ENCODE measurements around the gene C3. TPM values are rescaled to one million over a fixed set of nuclear protein-coding genes. Genes with fewer than 3 reads are reported as not detected.

The C3 gene
- total and polyA plus RNA-seq, 2 of the 13 experiments (the other 11 are each of a cell fraction or from before 2014, with no cell fraction given) = 1,455 to 6,272 TPM

- 0 out of 2 replicates have a peak, but pooled peaks have one; percentile 20 for TF ChIP-seq JUNB (CRISPR knock-in tag; IDR thresholded peaks at IDR 0.05; ENCODE audit: borderline replicate concordance)
Measured at GRCh38 chr19:6678690-6679109, 41.8 kb downstream of the C3 start (continued).

- WGBS (ENCODE audit: low lambda C conversion rate) = 91% methylated on average over 29 of the region's 31 CpGs
- Histone ChIP-seq H2AFZ (ENCODE audit: low read length) (no peak overlapping the region), H3K9ac (ENCODE audit: insufficient read depth, low read depth, low read length) (no peak overlapping the region), H3K4me1 (ENCODE audit: insufficient read depth, low read length) (no peaks in the 10 kb centered on the region), H3K36me3 (replicated peaks in 1 of 2; ENCODE audit: control insufficient read depth in 1 of 2, insufficient read depth in 2 of 2, low read length in 2 of 2) (peaks cover 50 to 83% of the 10 kb centered on the region in 2 experiments), H4K20me1 (ENCODE audit: insufficient read depth, low read length) (peaks cover 74% of the 10 kb centered on the region), H3K79me2 (ENCODE audit: insufficient read depth, low read length) (no peaks in the 10 kb centered on the region), H3K4me3 (replicated peaks in 1 of 3; ENCODE audit: insufficient read depth in 1 of 3, low read depth in 2 of 3, low read length in 3 of 3) (no peak overlapping the region), H3K4me2 (ENCODE audit: low read depth, low read length) (no peak overlapping the region), H3K27me3 (ENCODE audit: control insufficient read depth in 1 of 2, insufficient read depth in 2 of 2, low read length in 2 of 2) (no peaks in the 10 kb centered on the region), H3K9me3 (ENCODE audit: low read length) (no peaks in the 10 kb centered on the region), H3K27ac (ENCODE audit: extremely low read length, insufficient read depth, low read length) (no peak overlapping the region)
- in situ Hi-C loops (cut with HindIII; ENCODE audit: extremely low pct_ligation_motif_present, low pct_unique_long_range_greater_than_20kb) (no loop called here), intact Hi-C loops (cut with micrococcal nuclease; ENCODE audit: unreplicated experiment) (no loop called here)
- TSS peak; percentile 19 for BruUV-seq (replicated peaks)
- no peak for DNase-seq (ENCODE audit: low spot score)
- ATAC-seq = peak; percentile 42
- no peak for FAIRE-seq
- ChIA-PET POLR2A (interaction anchor here (1.1 kb wide), 1 partner anchor 11 kb away, joined by 3 read pairs; no protein-coding TSS in a partner anchor), CTCF (ENCODE audit: low intra/inter-chr PET ratio, low total read pairs) (no interaction called here)
- TF ChIP-seq, protein P1, sequence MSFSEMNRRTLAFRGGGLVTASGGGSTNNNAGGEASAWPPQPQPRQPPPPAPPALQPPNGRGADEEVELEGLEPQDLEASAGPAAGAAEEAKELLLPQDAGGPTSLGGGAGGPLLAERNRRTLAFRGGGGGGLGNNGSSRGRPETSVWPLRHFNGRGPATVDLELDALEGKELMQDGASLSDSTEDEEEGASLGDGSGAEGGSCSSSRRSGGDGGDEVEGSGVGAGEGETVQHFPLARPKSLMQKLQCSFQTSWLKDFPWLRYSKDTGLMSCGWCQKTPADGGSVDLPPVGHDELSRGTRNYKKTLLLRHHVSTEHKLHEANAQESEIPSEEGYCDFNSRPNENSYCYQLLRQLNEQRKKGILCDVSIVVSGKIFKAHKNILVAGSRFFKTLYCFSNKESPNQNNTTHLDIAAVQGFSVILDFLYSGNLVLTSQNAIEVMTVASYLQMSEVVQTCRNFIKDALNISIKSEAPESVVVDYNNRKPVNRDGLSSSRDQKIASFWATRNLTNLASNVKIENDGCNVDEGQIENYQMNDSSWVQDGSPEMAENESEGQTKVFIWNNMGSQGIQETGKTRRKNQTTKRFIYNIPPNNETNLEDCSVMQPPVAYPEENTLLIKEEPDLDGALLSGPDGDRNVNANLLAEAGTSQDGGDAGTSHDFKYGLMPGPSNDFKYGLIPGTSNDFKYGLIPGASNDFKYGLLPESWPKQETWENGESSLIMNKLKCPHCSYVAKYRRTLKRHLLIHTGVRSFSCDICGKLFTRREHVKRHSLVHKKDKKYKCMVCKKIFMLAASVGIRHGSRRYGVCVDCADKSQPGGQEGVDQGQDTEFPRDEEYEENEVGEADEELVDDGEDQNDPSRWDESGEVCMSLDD (CRISPR knock-in tag; IDR thresholded peaks at IDR 0.05; ENCODE audit: borderline replicate concordance) = no peak
- TF ChIP-seq HMG20B (CRISPR knock-in tag; conservative IDR thresholded peaks at IDR 0.05) = no peak
- TF ChIP-seq SOX6 (IDR thresholded peaks at IDR 0.05) = no peak
- TF ChIP-seq SOX6 (CRISPR knock-in tag; IDR thresholded peaks at IDR 0.05) = 0 out of 2 replicates have a peak, but pooled peaks have one; percentile 20
- TF ChIP-seq CCDC6 (CRISPR knock-in tag; IDR thresholded peaks at IDR 0.05) = 0 out of 2 replicates have a peak, but pooled peaks have one; percentile 11
- TF ChIP-seq ZNF841 (CRISPR knock-in tag; IDR thresholded peaks at IDR 0.05; ENCODE audit: borderline replicate concordance) = no peak
- no peak for TF ChIP-seq SMARCE1 (IDR thresholded peaks at IDR 0.05; ENCODE audit: borderline replicate concordance)
- TF ChIP-seq EED (CRISPR knock-in tag; IDR thresholded peaks at IDR 0.05) = no peak
- no peak for TF ChIP-seq KLF11 (CRISPR knock-in tag; IDR thresholded peaks at IDR 0.05)
- no peak for TF ChIP-seq TMF1 (CRISPR knock-in tag; IDR thresholded peaks at IDR 0.05; ENCODE audit: low read depth)
- TF ChIP-seq TBP (CRISPR knock-in tag; IDR thresholded peaks at IDR 0.05) = no peak
- TF ChIP-seq, protein P2, sequence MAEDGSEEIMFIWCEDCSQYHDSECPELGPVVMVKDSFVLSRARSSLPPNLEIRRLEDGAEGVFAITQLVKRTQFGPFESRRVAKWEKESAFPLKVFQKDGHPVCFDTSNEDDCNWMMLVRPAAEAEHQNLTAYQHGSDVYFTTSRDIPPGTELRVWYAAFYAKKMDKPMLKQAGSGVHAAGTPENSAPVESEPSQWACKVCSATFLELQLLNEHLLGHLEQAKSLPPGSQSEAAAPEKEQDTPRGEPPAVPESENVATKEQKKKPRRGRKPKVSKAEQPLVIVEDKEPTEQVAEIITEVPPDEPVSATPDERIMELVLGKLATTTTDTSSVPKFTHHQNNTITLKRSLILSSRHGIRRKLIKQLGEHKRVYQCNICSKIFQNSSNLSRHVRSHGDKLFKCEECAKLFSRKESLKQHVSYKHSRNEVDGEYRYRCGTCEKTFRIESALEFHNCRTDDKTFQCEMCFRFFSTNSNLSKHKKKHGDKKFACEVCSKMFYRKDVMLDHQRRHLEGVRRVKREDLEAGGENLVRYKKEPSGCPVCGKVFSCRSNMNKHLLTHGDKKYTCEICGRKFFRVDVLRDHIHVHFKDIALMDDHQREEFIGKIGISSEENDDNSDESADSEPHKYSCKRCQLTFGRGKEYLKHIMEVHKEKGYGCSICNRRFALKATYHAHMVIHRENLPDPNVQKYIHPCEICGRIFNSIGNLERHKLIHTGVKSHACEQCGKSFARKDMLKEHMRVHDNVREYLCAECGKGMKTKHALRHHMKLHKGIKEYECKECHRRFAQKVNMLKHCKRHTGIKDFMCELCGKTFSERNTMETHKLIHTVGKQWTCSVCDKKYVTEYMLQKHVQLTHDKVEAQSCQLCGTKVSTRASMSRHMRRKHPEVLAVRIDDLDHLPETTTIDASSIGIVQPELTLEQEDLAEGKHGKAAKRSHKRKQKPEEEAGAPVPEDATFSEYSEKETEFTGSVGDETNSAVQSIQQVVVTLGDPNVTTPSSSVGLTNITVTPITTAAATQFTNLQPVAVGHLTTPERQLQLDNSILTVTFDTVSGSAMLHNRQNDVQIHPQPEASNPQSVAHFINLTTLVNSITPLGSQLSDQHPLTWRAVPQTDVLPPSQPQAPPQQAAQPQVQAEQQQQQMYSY (CRISPR knock-in tag; IDR thresholded peaks at IDR 0.05) = no peak
- TF ChIP-seq MTF2 (CRISPR knock-in tag; IDR thresholded peaks at IDR 0.05; ENCODE audit: borderline replicate concordance) = no peak
- no peak for TF ChIP-seq ZNF460 (CRISPR knock-in tag; IDR thresholded peaks at IDR 0.05; ENCODE audit: borderline replicate concordance)
- no peak for TF ChIP-seq PHF20 (CRISPR knock-in tag; IDR thresholded peaks at IDR 0.05)
- no peak for TF ChIP-seq GATAD2A (CRISPR knock-in tag; IDR thresholded peaks at IDR 0.05)
Measured at GRCh38 chr19:6677883-6678689, 42.4 kb downstream of the C3 start.
